ENCODE data around the gene TNXB. TPM values are rescaled to one million over a fixed set of nuclear protein-coding genes. Genes with fewer than 3 reads are reported as not detected.

The TNXB gene
- total RNA-seq, 4 donors from 2014 or later = 24.9 to 155 (median 46.3) TPM

GRCh38 chr6:32111424-32112066, 2.4 kb upstream of the TNXB start:
- 49 to 59% methylated on average over 7 of the region's 7 CpGs for WGBS, 2 donors
- no peak overlapping the region for H3K4me3 ChIP-seq (ENCODE audit: low read depth, poor library complexity, severe bottlenecking)
- DNase-seq (ENCODE audit: low spot score in 2 of 2) = peak in 1 of 2 donors; percentile 83
- intact Hi-C loops (cut with DNase I; ENCODE audit: low total_unique reads) = no loop called here
- no peak for TF ChIP-seq CTCF (IDR thresholded peaks at IDR 0.05)
- TF ChIP-seq POLR2A (IDR thresholded peaks at IDR 0.05) = no peak

- no peak for TF ChIP-seq CTCF (IDR thresholded peaks at IDR 0.05)
- no peak for TF ChIP-seq POLR2A (IDR thresholded peaks at IDR 0.05)
- WGBS, 2 donors = 31 to 32% methylated on average over 3 to 7 of the region's 7 CpGs
- intact Hi-C loops (cut with DNase I; ENCODE audit: low total_unique reads) = no loop called here
- DNase-seq (ENCODE audit: low spot score in 2 of 2) = no peak
- no peak overlapping the region for H3K4me3 ChIP-seq (ENCODE audit: low read depth, poor library complexity, severe bottlenecking)
Observed at GRCh38 chr6:32110632-32111031, 1.5 kb upstream of the TNXB start.

- H3K4me3 ChIP-seq (ENCODE audit: low read depth, poor library complexity, severe bottlenecking) = no peak overlapping the region
- WGBS, 2 donors = 52 to 58% methylated on average over 6 of the region's 6 CpGs
- no peak for TF ChIP-seq POLR2A (IDR thresholded peaks at IDR 0.05)
- TF ChIP-seq CTCF (IDR thresholded peaks at IDR 0.05) = no peak
- DNase-seq (ENCODE audit: low spot score in 2 of 2) = no peak
- intact Hi-C loops (cut with DNase I; ENCODE audit: low total_unique reads) = no loop called here
Observed at GRCh38 chr6:32109765-32110160, 625 bp upstream of the TNXB start.

DNA sequence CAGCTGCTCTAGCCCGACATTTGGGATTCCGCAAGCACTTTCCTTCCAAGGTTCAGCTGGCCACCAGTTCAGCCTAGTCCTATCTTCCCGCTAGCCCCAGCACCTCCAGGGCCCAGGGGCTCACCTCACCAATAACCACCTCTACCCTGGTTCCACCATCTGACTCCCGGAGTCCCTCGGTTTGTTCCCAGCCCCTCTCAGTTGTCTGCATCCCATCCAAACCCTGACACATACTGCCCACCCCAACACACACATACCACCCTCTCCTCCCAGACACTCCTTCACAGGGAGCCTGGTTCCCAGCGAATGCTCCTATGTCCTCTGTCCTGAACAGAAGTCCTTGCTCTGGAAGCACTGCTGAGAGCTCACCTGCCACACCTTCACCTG, 418 bp downstream of the TNXB start:
- intact Hi-C loops (cut with DNase I; ENCODE audit: low total_unique reads) = no loop called here
- DNase-seq (ENCODE audit: low spot score in 2 of 2) = no peak
- peak overlapping the region; percentile 33 for H3K4me3 ChIP-seq (ENCODE audit: low read depth, poor library complexity, severe bottlenecking)
- WGBS, 2 donors = 16 to 17% methylated on average over 6 of the region's 6 CpGs
- TF ChIP-seq POLR2A (IDR thresholded peaks at IDR 0.05) = no peak
- TF ChIP-seq CTCF (IDR thresholded peaks at IDR 0.05) = no peak

GRCh38 chr6:32108094-32108627, 977 bp downstream of the TNXB start:
- intact Hi-C loops (cut with DNase I; ENCODE audit: low total_unique reads) = no loop called here

GRCh38 chr6:32107406-32107805, 1.7 kb downstream of the TNXB start:
- no peak for DNase-seq (ENCODE audit: low spot score in 2 of 2)
- H3K4me3 ChIP-seq (ENCODE audit: low read depth, poor library complexity, severe bottlenecking) = no peak overlapping the region
- TF ChIP-seq POLR2A (IDR thresholded peaks at IDR 0.05) = no peak
- no peak for TF ChIP-seq CTCF (IDR thresholded peaks at IDR 0.05)
- WGBS, 2 donors = 19 to 27% methylated on average over 1 of the region's 1 CpG
- intact Hi-C loops (cut with DNase I; ENCODE audit: low total_unique reads) = no loop called here

More at GRCh38 chr6:32108094-32108627, 977 bp downstream of the TNXB start:
- TF ChIP-seq POLR2A (IDR thresholded peaks at IDR 0.05) = no peak
- DNase-seq (ENCODE audit: low spot score in 2 of 2) = peak; percentile 60 to 94
- 0 to 3% methylated on average over 14 to 15 of the region's 15 CpGs for WGBS, 2 donors
- peak overlapping the region; percentile 33 for H3K4me3 ChIP-seq (ENCODE audit: low read depth, poor library complexity, severe bottlenecking)
